Loucy (cell line): ENCODE data around the gene TMEM269.

Experiments
- EZH2phosphoT487 ChIP-seq: fragments of 200-600 bp; IDR thresholded peaks from 2 replicates; pipeline ENCODE4 v1.6.1; 2018; ENCODE audit warnings: antibody characterized with exemption, mild to moderate bottlenecking, moderate library complexity, borderline replicate concordance
- TF ChIP-seq, protein P1 (sequence below): fragments of 200-600 bp; sonication (generic); conservative IDR thresholded peaks from 2 replicates; pipeline ENCODE4 v1.5.1; 2014; ENCODE audit warnings: mild to moderate bottlenecking, antibody characterized with exemption, low read length

DNA sequence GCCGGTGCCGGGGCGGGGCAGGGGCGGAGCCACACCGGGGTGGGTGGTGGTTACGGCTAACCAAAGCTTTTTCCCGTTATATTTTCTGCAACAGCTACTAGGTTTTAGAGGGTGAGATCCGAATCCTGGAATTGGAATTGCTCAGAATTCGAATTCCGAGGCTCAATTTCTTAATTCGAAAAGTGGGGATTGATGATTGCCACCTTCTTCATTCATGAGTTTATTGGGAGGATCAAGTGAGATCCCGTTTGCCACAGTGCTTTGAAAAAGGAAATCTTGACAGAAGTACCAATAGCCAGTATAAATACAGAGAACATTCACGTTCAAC lies 32.6 kb downstream of the TMEM269 start:
- TF ChIP-seq, protein P1, sequence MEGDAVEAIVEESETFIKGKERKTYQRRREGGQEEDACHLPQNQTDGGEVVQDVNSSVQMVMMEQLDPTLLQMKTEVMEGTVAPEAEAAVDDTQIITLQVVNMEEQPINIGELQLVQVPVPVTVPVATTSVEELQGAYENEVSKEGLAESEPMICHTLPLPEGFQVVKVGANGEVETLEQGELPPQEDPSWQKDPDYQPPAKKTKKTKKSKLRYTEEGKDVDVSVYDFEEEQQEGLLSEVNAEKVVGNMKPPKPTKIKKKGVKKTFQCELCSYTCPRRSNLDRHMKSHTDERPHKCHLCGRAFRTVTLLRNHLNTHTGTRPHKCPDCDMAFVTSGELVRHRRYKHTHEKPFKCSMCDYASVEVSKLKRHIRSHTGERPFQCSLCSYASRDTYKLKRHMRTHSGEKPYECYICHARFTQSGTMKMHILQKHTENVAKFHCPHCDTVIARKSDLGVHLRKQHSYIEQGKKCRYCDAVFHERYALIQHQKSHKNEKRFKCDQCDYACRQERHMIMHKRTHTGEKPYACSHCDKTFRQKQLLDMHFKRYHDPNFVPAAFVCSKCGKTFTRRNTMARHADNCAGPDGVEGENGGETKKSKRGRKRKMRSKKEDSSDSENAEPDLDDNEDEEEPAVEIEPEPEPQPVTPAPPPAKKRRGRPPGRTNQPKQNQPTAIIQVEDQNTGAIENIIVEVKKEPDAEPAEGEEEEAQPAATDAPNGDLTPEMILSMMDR = no peak
- TF ChIP-seq EZH2phosphoT487 = no peak
